ENCODE measurements around the gene DNAH1. TPM values are rescaled to one million over a fixed set of nuclear protein-coding genes. Genes with fewer than 3 reads are reported as not detected.

Gene DNAH1
- total and polyA plus RNA-seq, 2 experiments from 2014 or later = 4.0 to 4.2 TPM

- peaks cover 36% of the 10 kb centered on the region for H3K4me1 ChIP-seq (ENCODE audit: insufficient read depth)
- no peak overlapping the region for H2AFZ ChIP-seq
- no peak overlapping the region for H3K4me3 ChIP-seq
- H3K4me2 ChIP-seq = peak overlapping the region; percentile 79
- H4K20me1 ChIP-seq (ENCODE audit: insufficient read depth, poor library complexity, severe bottlenecking) = no peaks in the 10 kb centered on the region
- no peaks in the 10 kb centered on the region for H3K36me3 ChIP-seq (replicated peaks; ENCODE audit: insufficient read depth, low read depth)
- H3K79me2 ChIP-seq = peaks cover 2% of the 10 kb centered on the region
- H3K9me3 ChIP-seq (ENCODE audit: low read depth) = no peaks in the 10 kb centered on the region
- no peaks in the 10 kb centered on the region for H3K27me3 ChIP-seq
- no peak for TF ChIP-seq EZH2phosphoT487 (IDR thresholded peaks at IDR 0.05; ENCODE audit: low read depth, severe bottlenecking, unreplicated experiment)
- no peak for TF ChIP-seq CTCF (IDR thresholded peaks at IDR 0.05; ENCODE audit: poor library complexity)
- TF ChIP-seq EZH2 (IDR thresholded peaks at IDR 0.05; ENCODE audit: borderline replicate concordance) = no peak
- WGBS (ENCODE audit: low lambda C conversion rate, missing lambda C conversion rate) = 32% methylated on average over 5 of the region's 17 CpGs
- H3K27ac ChIP-seq = peak overlapping the region; percentile 61
- peak; percentile 79 for DNase-seq (ENCODE audit: low spot score)
- H3K9me2 ChIP-seq (replicated peaks; ENCODE audit: insufficient read depth) = no peaks in the 10 kb centered on the region
These were observed 17.7 kb upstream of the DNAH1 start for GRCh38 chr3:52298149-52299098.

GRCh38 chr3:52299247-52299878 is 16.8 kb upstream of the DNAH1 start:
- DNase-seq (ENCODE audit: low spot score) = no peak

GRCh38 chr3:52299879-52300611 is 16.1 kb upstream of the DNAH1 start:
- peak overlapping the region; percentile 61 for H3K27ac ChIP-seq
- DNase-seq (ENCODE audit: low spot score) = peak; percentile 84

More at GRCh38 chr3:52299247-52299878, 16.8 kb upstream of the DNAH1 start:
- Histone ChIP-seq H2AFZ (no peak overlapping the region), H3K4me2 (peak overlapping the region; percentile 79), H3K36me3 (replicated peaks; ENCODE audit: insufficient read depth, low read depth) (no peaks in the 10 kb centered on the region), H3K9me2 (replicated peaks; ENCODE audit: insufficient read depth) (no peaks in the 10 kb centered on the region), H3K4me3 (no peak overlapping the region), H3K27me3 (no peaks in the 10 kb centered on the region), H3K4me1 (ENCODE audit: insufficient read depth) (peaks cover 36% of the 10 kb centered on the region), H3K9me3 (ENCODE audit: low read depth) (no peaks in the 10 kb centered on the region), H4K20me1 (ENCODE audit: insufficient read depth, poor library complexity, severe bottlenecking) (no peaks in the 10 kb centered on the region), H3K27ac (peak overlapping the region; percentile 61), H3K79me2 (peaks cover 2% of the 10 kb centered on the region)
- 33% methylated on average over 8 of the region's 10 CpGs for WGBS (ENCODE audit: low lambda C conversion rate, missing lambda C conversion rate)
- TF ChIP-seq EZH2phosphoT487 (IDR thresholded peaks at IDR 0.05; ENCODE audit: low read depth, severe bottlenecking, unreplicated experiment) (no peak), EZH2 (IDR thresholded peaks at IDR 0.05; ENCODE audit: borderline replicate concordance) (no peak), CTCF (IDR thresholded peaks at IDR 0.05; ENCODE audit: poor library complexity) (no peak)

More at GRCh38 chr3:52299879-52300611, 16.1 kb upstream of the DNAH1 start:
- Histone ChIP-seq H3K36me3 (replicated peaks; ENCODE audit: insufficient read depth, low read depth) (no peaks in the 10 kb centered on the region), H3K79me2 (peaks cover 2% of the 10 kb centered on the region), H3K4me3 (no peak overlapping the region), H3K4me2 (peak overlapping the region; percentile 79), H3K9me2 (replicated peaks; ENCODE audit: insufficient read depth) (no peaks in the 10 kb centered on the region), H4K20me1 (ENCODE audit: insufficient read depth, poor library complexity, severe bottlenecking) (no peaks in the 10 kb centered on the region), H2AFZ (no peak overlapping the region), H3K4me1 (ENCODE audit: insufficient read depth) (peaks cover 36% of the 10 kb centered on the region), H3K27me3 (no peaks in the 10 kb centered on the region), H3K9me3 (ENCODE audit: low read depth) (no peaks in the 10 kb centered on the region)
- WGBS (ENCODE audit: low lambda C conversion rate, missing lambda C conversion rate) = 21% methylated on average over 10 of the region's 14 CpGs
- TF ChIP-seq CTCF (IDR thresholded peaks at IDR 0.05; ENCODE audit: poor library complexity) = peak; percentile 38
- no peak for TF ChIP-seq EZH2 (IDR thresholded peaks at IDR 0.05; ENCODE audit: borderline replicate concordance)

Measured in hepatocyte (in vitro differentiated cells).